Measurements from ENCODE around the gene HRG. TPM values are rescaled to one million over a fixed set of nuclear protein-coding genes. Genes with fewer than 3 reads are reported as not detected.
"Not testable (repeated sequence)": the region's sequence is repeated elsewhere in the genome, so short reads cannot be mapped to it uniquely, and the experiment has no call there.

The HRG gene
- polyA plus RNA-seq, 1 donor from 2014 or later: not detected

DNA sequence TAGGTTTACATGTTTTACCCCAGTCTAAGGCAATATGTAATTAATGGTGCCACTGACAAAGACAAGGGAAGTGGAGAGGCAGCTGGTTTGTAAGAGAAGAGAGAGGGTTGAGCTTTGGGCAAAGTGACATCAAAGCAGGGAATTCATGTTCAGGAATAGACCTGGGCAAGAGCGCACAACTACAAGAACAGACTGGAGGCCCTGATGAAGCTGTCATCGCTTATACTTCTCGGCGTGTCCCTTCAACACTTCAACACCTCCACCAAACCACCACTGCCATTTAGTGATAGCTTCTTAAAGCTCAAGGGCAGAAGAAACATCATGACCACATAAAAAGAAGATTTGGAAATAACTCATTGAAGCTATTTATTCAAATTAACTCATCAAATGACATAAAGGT lies 31.7 kb downstream of the HRG start:
- H2AFZ ChIP-seq (ENCODE audit: low read depth, low read length): no peak overlapping the region

DNA sequence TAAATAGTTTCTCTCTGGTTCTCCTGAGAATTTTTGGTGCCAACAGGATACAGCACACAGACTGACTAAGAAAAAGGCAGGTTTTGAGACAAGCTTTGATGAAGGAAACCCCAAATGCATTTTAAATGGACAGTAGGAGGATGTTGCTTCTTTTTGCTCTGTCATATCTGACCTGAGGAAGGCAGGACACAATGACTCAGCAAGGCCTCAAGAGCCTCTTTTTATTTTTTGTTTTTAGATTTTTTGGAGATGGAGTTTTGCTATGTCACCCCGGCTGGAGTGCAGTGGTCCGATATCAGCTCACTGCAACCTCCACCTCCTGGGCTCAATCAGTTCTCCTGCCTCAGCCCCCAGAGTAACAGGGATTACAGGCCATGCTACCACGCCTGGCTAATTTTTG lies 34.5 kb downstream of the HRG start:
- H3K4me3 ChIP-seq (ENCODE audit: low read length): no peak overlapping the region
- no peaks in the 10 kb centered on the region for H3K79me2 ChIP-seq (replicated peaks; ENCODE audit: insufficient read depth, low read length)
- no peaks in the 10 kb centered on the region for H3F3A ChIP-seq (ENCODE audit: insufficient read depth, low read length, poor library complexity, severe bottlenecking)
- H4K20me1 ChIP-seq (ENCODE audit: insufficient read depth): no peaks in the 10 kb centered on the region
- H3K36me3 ChIP-seq (ENCODE audit: insufficient read depth, low read length): no peaks in the 10 kb centered on the region
- H3K9me3 ChIP-seq (ENCODE audit: low read length): no peaks in the 10 kb centered on the region
- H3K27me3 ChIP-seq (ENCODE audit: insufficient read depth, low read depth, low read length): no peaks in the 10 kb centered on the region
- H3K27ac ChIP-seq (ENCODE audit: low read length): no peak overlapping the region
- H3K9me2 ChIP-seq (ENCODE audit: insufficient read depth, low read length): no peaks in the 10 kb centered on the region
- no peak overlapping the region for H3K4me2 ChIP-seq (ENCODE audit: low read length)
- TF ChIP-seq EZH2 (IDR thresholded peaks at IDR 0.05; ENCODE audit: borderline replicate concordance, insufficient read depth, low read length, poor library complexity, severe bottlenecking) (no peak), EP300 (conservative IDR thresholded peaks at IDR 0.05; ENCODE audit: poor library complexity, severe bottlenecking) (no peak), POLR2AphosphoS5 (IDR thresholded peaks at IDR 0.05) (no peak), RAD21 (conservative IDR thresholded peaks at IDR 0.05) (no peak), MXI1 (conservative IDR thresholded peaks at IDR 0.05; ENCODE audit: poor library complexity, severe bottlenecking) (no peak), SMC3 (conservative IDR thresholded peaks at IDR 0.05; ENCODE audit: poor library complexity) (no peak), TAF1 (IDR thresholded peaks at IDR 0.05; ENCODE audit: low read depth) (no peak)
- TF ChIP-seq, protein P1, sequence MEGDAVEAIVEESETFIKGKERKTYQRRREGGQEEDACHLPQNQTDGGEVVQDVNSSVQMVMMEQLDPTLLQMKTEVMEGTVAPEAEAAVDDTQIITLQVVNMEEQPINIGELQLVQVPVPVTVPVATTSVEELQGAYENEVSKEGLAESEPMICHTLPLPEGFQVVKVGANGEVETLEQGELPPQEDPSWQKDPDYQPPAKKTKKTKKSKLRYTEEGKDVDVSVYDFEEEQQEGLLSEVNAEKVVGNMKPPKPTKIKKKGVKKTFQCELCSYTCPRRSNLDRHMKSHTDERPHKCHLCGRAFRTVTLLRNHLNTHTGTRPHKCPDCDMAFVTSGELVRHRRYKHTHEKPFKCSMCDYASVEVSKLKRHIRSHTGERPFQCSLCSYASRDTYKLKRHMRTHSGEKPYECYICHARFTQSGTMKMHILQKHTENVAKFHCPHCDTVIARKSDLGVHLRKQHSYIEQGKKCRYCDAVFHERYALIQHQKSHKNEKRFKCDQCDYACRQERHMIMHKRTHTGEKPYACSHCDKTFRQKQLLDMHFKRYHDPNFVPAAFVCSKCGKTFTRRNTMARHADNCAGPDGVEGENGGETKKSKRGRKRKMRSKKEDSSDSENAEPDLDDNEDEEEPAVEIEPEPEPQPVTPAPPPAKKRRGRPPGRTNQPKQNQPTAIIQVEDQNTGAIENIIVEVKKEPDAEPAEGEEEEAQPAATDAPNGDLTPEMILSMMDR (IDR thresholded peaks at IDR 0.05; ENCODE audit: poor library complexity, severe bottlenecking): no peak
- TF ChIP-seq, protein P2, sequence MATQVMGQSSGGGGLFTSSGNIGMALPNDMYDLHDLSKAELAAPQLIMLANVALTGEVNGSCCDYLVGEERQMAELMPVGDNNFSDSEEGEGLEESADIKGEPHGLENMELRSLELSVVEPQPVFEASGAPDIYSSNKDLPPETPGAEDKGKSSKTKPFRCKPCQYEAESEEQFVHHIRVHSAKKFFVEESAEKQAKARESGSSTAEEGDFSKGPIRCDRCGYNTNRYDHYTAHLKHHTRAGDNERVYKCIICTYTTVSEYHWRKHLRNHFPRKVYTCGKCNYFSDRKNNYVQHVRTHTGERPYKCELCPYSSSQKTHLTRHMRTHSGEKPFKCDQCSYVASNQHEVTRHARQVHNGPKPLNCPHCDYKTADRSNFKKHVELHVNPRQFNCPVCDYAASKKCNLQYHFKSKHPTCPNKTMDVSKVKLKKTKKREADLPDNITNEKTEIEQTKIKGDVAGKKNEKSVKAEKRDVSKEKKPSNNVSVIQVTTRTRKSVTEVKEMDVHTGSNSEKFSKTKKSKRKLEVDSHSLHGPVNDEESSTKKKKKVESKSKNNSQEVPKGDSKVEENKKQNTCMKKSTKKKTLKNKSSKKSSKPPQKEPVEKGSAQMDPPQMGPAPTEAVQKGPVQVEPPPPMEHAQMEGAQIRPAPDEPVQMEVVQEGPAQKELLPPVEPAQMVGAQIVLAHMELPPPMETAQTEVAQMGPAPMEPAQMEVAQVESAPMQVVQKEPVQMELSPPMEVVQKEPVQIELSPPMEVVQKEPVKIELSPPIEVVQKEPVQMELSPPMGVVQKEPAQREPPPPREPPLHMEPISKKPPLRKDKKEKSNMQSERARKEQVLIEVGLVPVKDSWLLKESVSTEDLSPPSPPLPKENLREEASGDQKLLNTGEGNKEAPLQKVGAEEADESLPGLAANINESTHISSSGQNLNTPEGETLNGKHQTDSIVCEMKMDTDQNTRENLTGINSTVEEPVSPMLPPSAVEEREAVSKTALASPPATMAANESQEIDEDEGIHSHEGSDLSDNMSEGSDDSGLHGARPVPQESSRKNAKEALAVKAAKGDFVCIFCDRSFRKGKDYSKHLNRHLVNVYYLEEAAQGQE (IDR thresholded peaks at IDR 0.05; ENCODE audit: borderline replicate concordance): no peak
- no peak overlapping the region for H2AFZ ChIP-seq (ENCODE audit: low read depth, low read length)
- H3K9ac ChIP-seq (ENCODE audit: low read length): no peak overlapping the region

More for the DNA sequence above, 31.7 kb downstream of the HRG start:
- Histone ChIP-seq H3K4me3 (ENCODE audit: low read length) (no peak overlapping the region), H3K9ac (ENCODE audit: low read length) (no peak overlapping the region), H3K9me3 (ENCODE audit: low read length) (no peaks in the 10 kb centered on the region), H3K9me2 (ENCODE audit: insufficient read depth, low read length) (no peaks in the 10 kb centered on the region), H3K4me2 (ENCODE audit: low read length) (no peak overlapping the region), H3K27ac (ENCODE audit: low read length) (no peak overlapping the region), H3F3A (ENCODE audit: insufficient read depth, low read length, poor library complexity, severe bottlenecking) (no peaks in the 10 kb centered on the region), H4K20me1 (ENCODE audit: insufficient read depth) (no peaks in the 10 kb centered on the region), H3K36me3 (ENCODE audit: insufficient read depth, low read length) (no peaks in the 10 kb centered on the region), H3K27me3 (ENCODE audit: insufficient read depth, low read depth, low read length) (no peaks in the 10 kb centered on the region), H3K79me2 (replicated peaks; ENCODE audit: insufficient read depth, low read length) (no peaks in the 10 kb centered on the region)
- TF ChIP-seq SMC3 (conservative IDR thresholded peaks at IDR 0.05; ENCODE audit: poor library complexity): no peak
- no peak for TF ChIP-seq EP300 (conservative IDR thresholded peaks at IDR 0.05; ENCODE audit: poor library complexity, severe bottlenecking)
- TF ChIP-seq EZH2 (IDR thresholded peaks at IDR 0.05; ENCODE audit: borderline replicate concordance, insufficient read depth, low read length, poor library complexity, severe bottlenecking): no peak
- TF ChIP-seq, protein P2 (IDR thresholded peaks at IDR 0.05; ENCODE audit: borderline replicate concordance): no peak
- no peak for TF ChIP-seq TAF1 (IDR thresholded peaks at IDR 0.05; ENCODE audit: low read depth)
- TF ChIP-seq POLR2AphosphoS5 (IDR thresholded peaks at IDR 0.05): no peak
- TF ChIP-seq MXI1 (conservative IDR thresholded peaks at IDR 0.05; ENCODE audit: poor library complexity, severe bottlenecking): no peak
- TF ChIP-seq, protein P1 (IDR thresholded peaks at IDR 0.05; ENCODE audit: poor library complexity, severe bottlenecking): no peak
- TF ChIP-seq RAD21 (conservative IDR thresholded peaks at IDR 0.05): no peak

DNA sequence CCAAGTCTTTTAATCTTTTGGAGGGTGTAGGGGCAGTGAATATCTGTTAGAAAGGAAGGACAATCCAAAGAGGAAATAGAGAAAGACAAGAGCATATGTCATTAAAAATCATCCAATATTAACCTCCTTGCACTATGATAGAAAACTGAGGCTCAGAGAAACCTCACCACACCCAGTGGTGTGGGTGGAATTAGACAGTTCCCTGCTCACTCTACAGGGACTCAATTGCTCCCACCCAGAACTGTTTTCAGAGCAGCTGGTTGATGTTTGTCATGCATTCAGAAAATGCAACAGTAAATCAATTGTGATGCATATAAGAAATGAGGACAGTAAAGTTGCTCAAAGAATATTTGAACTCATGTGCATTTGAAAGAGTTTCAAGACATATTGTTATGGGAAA lies 36.6 kb downstream of the HRG start:
- not testable (repeated sequence) for H3F3A ChIP-seq (ENCODE audit: insufficient read depth, low read length, poor library complexity, severe bottlenecking); H3K9ac ChIP-seq (ENCODE audit: low read length); H3K9me3 ChIP-seq (ENCODE audit: low read length); H3K4me3 ChIP-seq (ENCODE audit: low read length); H3K27me3 ChIP-seq (ENCODE audit: insufficient read depth, low read depth, low read length); H3K4me2 ChIP-seq (ENCODE audit: low read length); H3K9me2 ChIP-seq (ENCODE audit: insufficient read depth, low read length); H3K79me2 ChIP-seq (replicated peaks; ENCODE audit: insufficient read depth, low read length); H3K27ac ChIP-seq (ENCODE audit: low read length); H2AFZ ChIP-seq (ENCODE audit: low read depth, low read length); H4K20me1 ChIP-seq (ENCODE audit: insufficient read depth); H3K36me3 ChIP-seq (ENCODE audit: insufficient read depth, low read length)
